Ishikawa (cell line): ENCODE results near the gene TEX13B.

Experiments used
- CEBPB ChIP-seq: IDR thresholded peaks from 2 replicates; pipeline ENCODE4 v1.6.1; 2012
- CREB1 ChIP-seq: IDR thresholded peaks from 2 replicates; pipeline ENCODE4 v1.6.1; 2012; ENCODE audit warnings: low read depth
- EGR1 ChIP-seq: IDR thresholded peaks from 2 replicates; pipeline ENCODE4 v1.6.1; 2012
- EP300 ChIP-seq: IDR thresholded peaks from 2 replicates; pipeline ENCODE4 v1.6.1; 2012; ENCODE audit warnings: borderline replicate concordance
- FOXM1 ChIP-seq: IDR thresholded peaks from 2 replicates; pipeline ENCODE4 v1.6.1; 2012; ENCODE audit warnings: low read depth, borderline replicate concordance
- MAX ChIP-seq: IDR thresholded peaks from 2 replicates; pipeline ENCODE4 v1.6.1; 2012
- NFIC ChIP-seq: IDR thresholded peaks from 2 replicates; pipeline ENCODE4 v1.6.1; 2012
- RAD21 ChIP-seq: IDR thresholded peaks from 2 replicates; pipeline ENCODE4 v1.6.1; 2012; ENCODE audit warnings: low read depth
- TAF1 ChIP-seq: IDR thresholded peaks from 2 replicates; pipeline ENCODE4 v1.6.1; 2012; ENCODE audit warnings: low read depth, mild to moderate bottlenecking
- USF1 ChIP-seq: IDR thresholded peaks from 2 replicates; pipeline ENCODE4 v1.6.1; 2012
- YY1 ChIP-seq: IDR thresholded peaks from 2 replicates; pipeline ENCODE4 v1.6.1; 2012; ENCODE audit warnings: low read depth
- ZBTB7A ChIP-seq: IDR thresholded peaks from 2 replicates; pipeline ENCODE4 v1.6.1; 2012; ENCODE audit warnings: low read depth
- TF ChIP-seq, protein P1 (sequence below): IDR thresholded peaks from 2 replicates; pipeline ENCODE4 v1.6.1; 2012; ENCODE audit warnings: low read depth, mild to moderate bottlenecking

- TF ChIP-seq RAD21, result no peak
- no peak for TF ChIP-seq YY1
- no peak for TF ChIP-seq EP300
- no peak for TF ChIP-seq TAF1
- TF ChIP-seq FOXM1, result no peak
- no peak for TF ChIP-seq MAX
- TF ChIP-seq NFIC, result no peak
- no peak for TF ChIP-seq CEBPB
- TF ChIP-seq, protein P1, sequence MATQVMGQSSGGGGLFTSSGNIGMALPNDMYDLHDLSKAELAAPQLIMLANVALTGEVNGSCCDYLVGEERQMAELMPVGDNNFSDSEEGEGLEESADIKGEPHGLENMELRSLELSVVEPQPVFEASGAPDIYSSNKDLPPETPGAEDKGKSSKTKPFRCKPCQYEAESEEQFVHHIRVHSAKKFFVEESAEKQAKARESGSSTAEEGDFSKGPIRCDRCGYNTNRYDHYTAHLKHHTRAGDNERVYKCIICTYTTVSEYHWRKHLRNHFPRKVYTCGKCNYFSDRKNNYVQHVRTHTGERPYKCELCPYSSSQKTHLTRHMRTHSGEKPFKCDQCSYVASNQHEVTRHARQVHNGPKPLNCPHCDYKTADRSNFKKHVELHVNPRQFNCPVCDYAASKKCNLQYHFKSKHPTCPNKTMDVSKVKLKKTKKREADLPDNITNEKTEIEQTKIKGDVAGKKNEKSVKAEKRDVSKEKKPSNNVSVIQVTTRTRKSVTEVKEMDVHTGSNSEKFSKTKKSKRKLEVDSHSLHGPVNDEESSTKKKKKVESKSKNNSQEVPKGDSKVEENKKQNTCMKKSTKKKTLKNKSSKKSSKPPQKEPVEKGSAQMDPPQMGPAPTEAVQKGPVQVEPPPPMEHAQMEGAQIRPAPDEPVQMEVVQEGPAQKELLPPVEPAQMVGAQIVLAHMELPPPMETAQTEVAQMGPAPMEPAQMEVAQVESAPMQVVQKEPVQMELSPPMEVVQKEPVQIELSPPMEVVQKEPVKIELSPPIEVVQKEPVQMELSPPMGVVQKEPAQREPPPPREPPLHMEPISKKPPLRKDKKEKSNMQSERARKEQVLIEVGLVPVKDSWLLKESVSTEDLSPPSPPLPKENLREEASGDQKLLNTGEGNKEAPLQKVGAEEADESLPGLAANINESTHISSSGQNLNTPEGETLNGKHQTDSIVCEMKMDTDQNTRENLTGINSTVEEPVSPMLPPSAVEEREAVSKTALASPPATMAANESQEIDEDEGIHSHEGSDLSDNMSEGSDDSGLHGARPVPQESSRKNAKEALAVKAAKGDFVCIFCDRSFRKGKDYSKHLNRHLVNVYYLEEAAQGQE, result no peak
- TF ChIP-seq CREB1, result no peak
- no peak for TF ChIP-seq EGR1
- TF ChIP-seq ZBTB7A, result no peak
- no peak for TF ChIP-seq USF1
These were observed at the start of gene TEX13B for GRCh38 chrX:107982356-107982755.
